A549 (cell line): Measurements from ENCODE around the gene ECI1.

Experiments used
- BHLHE40 ChIP-seq: IDR thresholded peaks from 2 replicates; pipeline ENCODE4 v1.6.1; 2012; ENCODE audit warnings: low read depth, low read length, inconsistent platforms
- POLR2A ChIP-seq: IDR thresholded peaks from 2 replicates; pipeline ENCODE4 v1.6.1; 2012; ENCODE audit warnings: mild to moderate bottlenecking, low read length
- RCOR1 ChIP-seq: fragments of 150-350 bp; IDR thresholded peaks from 2 replicates; pipeline ENCODE4 v1.6.1; 2014; ENCODE audit warnings: antibody characterized with exemption, low read length, low read depth
- REST ChIP-seq: fragments of 200-600 bp; sonication (generic); IDR thresholded peaks from 2 replicates; pipeline ENCODE4 v1.6.1; 2016; ENCODE audit warnings: antibody characterized with exemption, mild to moderate bottlenecking, moderate library complexity
- SMC3 ChIP-seq: fragments of >200 bp; sonication (Bioruptor Twin); formaldehyde crosslinking; IDR thresholded peaks from 3 replicates; pipeline ENCODE4 v1.6.1; 2018; ENCODE audit warnings: inconsistent platforms
- TF ChIP-seq, protein P1 (sequence below): fragments of >200 bp; sonication (Bioruptor Twin); formaldehyde crosslinking; IDR thresholded peaks from 3 replicates; pipeline ENCODE4 v1.5.1; 2016

- TF ChIP-seq, protein P1, sequence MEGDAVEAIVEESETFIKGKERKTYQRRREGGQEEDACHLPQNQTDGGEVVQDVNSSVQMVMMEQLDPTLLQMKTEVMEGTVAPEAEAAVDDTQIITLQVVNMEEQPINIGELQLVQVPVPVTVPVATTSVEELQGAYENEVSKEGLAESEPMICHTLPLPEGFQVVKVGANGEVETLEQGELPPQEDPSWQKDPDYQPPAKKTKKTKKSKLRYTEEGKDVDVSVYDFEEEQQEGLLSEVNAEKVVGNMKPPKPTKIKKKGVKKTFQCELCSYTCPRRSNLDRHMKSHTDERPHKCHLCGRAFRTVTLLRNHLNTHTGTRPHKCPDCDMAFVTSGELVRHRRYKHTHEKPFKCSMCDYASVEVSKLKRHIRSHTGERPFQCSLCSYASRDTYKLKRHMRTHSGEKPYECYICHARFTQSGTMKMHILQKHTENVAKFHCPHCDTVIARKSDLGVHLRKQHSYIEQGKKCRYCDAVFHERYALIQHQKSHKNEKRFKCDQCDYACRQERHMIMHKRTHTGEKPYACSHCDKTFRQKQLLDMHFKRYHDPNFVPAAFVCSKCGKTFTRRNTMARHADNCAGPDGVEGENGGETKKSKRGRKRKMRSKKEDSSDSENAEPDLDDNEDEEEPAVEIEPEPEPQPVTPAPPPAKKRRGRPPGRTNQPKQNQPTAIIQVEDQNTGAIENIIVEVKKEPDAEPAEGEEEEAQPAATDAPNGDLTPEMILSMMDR = no peak
- TF ChIP-seq POLR2A (no peak), RCOR1 (no peak), BHLHE40 (no peak), SMC3 (no peak), REST (no peak)
These were observed 52.3 kb downstream of the ECI1 start for GRCh38 chr16:2199095-2199494.
